Activated B cell treated with CpG ODN at 0.5 μM for 24 hours (primary cell): ENCODE measurements around the gene SASH1. TPM values are rescaled to one million over a fixed set of nuclear protein-coding genes. Genes with fewer than 3 reads are reported as not detected.

Experiments used
- ATAC-seq: fragments of 200-7000 bp; cut with Tn5 transposase; one replicate; pipeline ENCODE4 v1.10.0; 2021; ENCODE audit warnings: low read depth, mild to moderate bottlenecking, moderate library complexity
- CTCF ChIA-PET: fragments of 350-600 bp; sonication (Branson Sonifier 250); formaldehyde crosslinking; loops from one replicate; lab custom pipeline; 2021; ENCODE audit warnings: antibody characterized with exemption; lab: Charles Lee
- POLR2A ChIA-PET: fragments of 350-600 bp; sonication (Branson Sonifier 250); formaldehyde crosslinking; loops from one replicate; lab custom pipeline; 2021; ENCODE audit warnings: antibody characterized with exemption; lab: Charles Lee
- DNase-seq: peaks from one replicate; pipeline ENCODE4 v3.0.0; 2022
- H3K27ac Mint-ChIP-seq: one replicate; pipeline ENCODE4 v1.8.0; 2020; ENCODE audit warnings: mixed read lengths
- H3K27me3 Mint-ChIP-seq: one replicate; pipeline ENCODE4 v1.8.0; 2021; ENCODE audit warnings: mixed read lengths
- H3K36me3 Mint-ChIP-seq: one replicate; pipeline ENCODE4 v1.8.0; 2021; ENCODE audit warnings: low read depth, mixed read lengths
- H3K4me1 Mint-ChIP-seq: one replicate; pipeline ENCODE4 v1.8.0; 2021; ENCODE audit warnings: mixed read lengths
- H3K4me3 Mint-ChIP-seq: one replicate; pipeline ENCODE4 v1.8.0; 2020; ENCODE audit warnings: mild to moderate bottlenecking, mixed read lengths
- H3K9me3 Mint-ChIP-seq: one replicate; pipeline ENCODE4 v1.8.0; 2020; ENCODE audit warnings: mixed read lengths
- CTCF ChIP-seq: fragments of 200-600 bp; IDR thresholded peaks from one replicate; pipeline ENCODE4 v1.8.0; 2022; ENCODE audit warnings: antibody characterized with exemption, mild to moderate bottlenecking
- intact Hi-C: fragments of 100-400 bp; cut with micrococcal nuclease; formaldehyde crosslinking; loops from one replicate; pipeline ENCODE4 v1.15.1; 2024
- total RNA-seq: library from RNA; stranded (reverse); gene quantifications from 2 replicates; pipeline ENCODE4 v1.2.3, GENCODE V29; 2022

Gene SASH1
- total RNA-seq, 1 donor from 2014 or later: 0.49 TPM

- peaks cover 1% of the 10 kb centered on the region for H3K4me1 Mint-ChIP-seq
- intact Hi-C loops: no loop called here
- ChIA-PET POLR2A (no interaction called here), CTCF (no interaction called here)
- H3K27me3 Mint-ChIP-seq: peaks cover 6% of the 10 kb centered on the region
- TF ChIP-seq CTCF: no peak
- no peak overlapping the region for H3K27ac Mint-ChIP-seq
- no peaks in the 10 kb centered on the region for H3K36me3 Mint-ChIP-seq
- ATAC-seq (no peak), DNase-seq (no peak)
- no peaks in the 10 kb centered on the region for H3K9me3 Mint-ChIP-seq
- H3K4me3 Mint-ChIP-seq: no peak overlapping the region
Observed at GRCh38 chr6:148438632-148439031, 96.0 kb downstream of the SASH1 start.

- ChIA-PET POLR2A (no interaction called here), CTCF (no interaction called here)
- DNase-seq (no peak), ATAC-seq (no peak)
- intact Hi-C loops: no loop called here
- H3K27me3 Mint-ChIP-seq: peaks cover 10% of the 10 kb centered on the region
- H3K4me3 Mint-ChIP-seq: no peak overlapping the region
- H3K9me3 Mint-ChIP-seq: no peaks in the 10 kb centered on the region
- H3K4me1 Mint-ChIP-seq: peaks cover 1% of the 10 kb centered on the region
- H3K27ac Mint-ChIP-seq: no peak overlapping the region
- no peaks in the 10 kb centered on the region for H3K36me3 Mint-ChIP-seq
- no peak for TF ChIP-seq CTCF
Observed at GRCh38 chr6:148440016-148440415, 97.4 kb downstream of the SASH1 start.

- intact Hi-C loops: no loop called here
- CTCF ChIA-PET: no interaction called here
- Mint-ChIP-seq H3K4me3 (no peak overlapping the region), H3K27ac (no peak overlapping the region), H3K4me1 (peaks cover 1% of the 10 kb centered on the region), H3K27me3 (peaks cover 15% of the 10 kb centered on the region), H3K36me3 (no peaks in the 10 kb centered on the region), H3K9me3 (no peaks in the 10 kb centered on the region)
- POLR2A ChIA-PET: no interaction called here
- TF ChIP-seq CTCF: no peak
- ATAC-seq (no peak), DNase-seq (no peak)
Observed at GRCh38 chr6:148440877-148441453, 98.3 kb downstream of the SASH1 start.

- TF ChIP-seq CTCF: no peak
- Mint-ChIP-seq H3K4me1 (peaks cover 1% of the 10 kb centered on the region), H3K27me3 (peaks cover 15% of the 10 kb centered on the region), H3K27ac (no peak overlapping the region), H3K36me3 (no peaks in the 10 kb centered on the region), H3K4me3 (no peak overlapping the region), H3K9me3 (no peaks in the 10 kb centered on the region)
- CTCF ChIA-PET: no interaction called here
- ATAC-seq (no peak), DNase-seq (no peak)
- POLR2A ChIA-PET: no interaction called here
- intact Hi-C loops: no loop called here
Observed at GRCh38 chr6:148441454-148441911, 98.8 kb downstream of the SASH1 start.

GRCh38 chr6:148443798-148444560 lies 101.3 kb downstream of the SASH1 start:
- ChIA-PET CTCF (no interaction called here), POLR2A (no interaction called here)
- Mint-ChIP-seq H3K27me3 (peaks cover 21% of the 10 kb centered on the region), H3K36me3 (no peaks in the 10 kb centered on the region), H3K4me1 (peaks cover 1% of the 10 kb centered on the region), H3K4me3 (no peak overlapping the region), H3K27ac (no peak overlapping the region), H3K9me3 (no peaks in the 10 kb centered on the region)
- intact Hi-C loops: no loop called here
- ATAC-seq (no peak), DNase-seq (no peak)
- no peak for TF ChIP-seq CTCF
